ENCODE data around the gene FKBP5. TPM values are rescaled to one million over a fixed set of nuclear protein-coding genes. Genes with fewer than 3 reads are reported as not detected.

FKBP5 gene
- total and polyA plus RNA-seq, 9 of the 15 experiments (the other 6 are each of a cell fraction or from before 2014, with no cell fraction given): 32.7 to 151 (median 75.0) TPM

DNA sequence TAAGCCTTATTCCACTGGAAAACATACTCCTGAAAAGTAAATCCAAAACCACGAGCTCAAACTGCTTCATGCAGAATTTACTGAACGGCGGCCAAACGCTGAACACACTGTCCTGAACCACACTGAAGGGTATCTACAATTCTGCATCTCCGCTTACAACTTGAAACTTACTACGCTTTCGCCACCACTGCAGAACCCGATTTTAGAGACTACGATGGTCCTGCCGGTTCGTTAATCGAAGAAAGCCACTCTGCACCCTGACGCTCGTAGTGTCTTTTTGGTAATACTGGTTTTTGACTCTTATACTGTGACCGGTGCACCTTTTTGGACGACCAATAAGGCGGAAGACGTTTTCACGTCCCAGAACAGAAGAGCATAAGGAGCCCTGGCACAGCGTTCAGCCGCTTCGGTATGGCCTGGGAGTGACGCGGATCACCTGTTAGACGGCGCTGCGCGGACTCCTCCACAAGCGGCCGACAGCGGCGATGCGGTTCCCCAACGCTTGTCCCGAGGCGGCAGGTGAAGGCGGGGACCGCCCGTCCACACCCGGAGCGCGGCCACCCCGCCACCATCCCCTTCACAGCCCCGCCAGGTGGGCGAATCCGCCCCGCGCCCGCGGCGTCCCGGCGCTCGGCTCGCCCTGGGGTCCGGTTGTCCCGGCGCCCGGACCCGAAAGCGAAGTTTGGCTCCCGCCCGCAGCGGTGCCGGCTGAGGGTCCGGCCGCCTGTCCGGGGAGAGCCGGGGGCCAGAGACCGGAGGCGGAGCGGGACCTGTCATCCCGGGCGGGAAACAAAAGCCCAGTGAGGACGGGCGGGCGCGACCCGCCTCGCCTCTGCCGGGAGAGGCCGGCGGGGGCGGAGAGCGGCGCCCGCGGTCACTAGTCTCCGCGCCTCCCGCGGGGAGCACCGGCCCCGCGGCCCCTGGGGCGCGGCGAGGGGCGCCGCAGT is 784 bp downstream of the FKBP5 start (continued):
- TF ChIP-seq, protein P1, sequence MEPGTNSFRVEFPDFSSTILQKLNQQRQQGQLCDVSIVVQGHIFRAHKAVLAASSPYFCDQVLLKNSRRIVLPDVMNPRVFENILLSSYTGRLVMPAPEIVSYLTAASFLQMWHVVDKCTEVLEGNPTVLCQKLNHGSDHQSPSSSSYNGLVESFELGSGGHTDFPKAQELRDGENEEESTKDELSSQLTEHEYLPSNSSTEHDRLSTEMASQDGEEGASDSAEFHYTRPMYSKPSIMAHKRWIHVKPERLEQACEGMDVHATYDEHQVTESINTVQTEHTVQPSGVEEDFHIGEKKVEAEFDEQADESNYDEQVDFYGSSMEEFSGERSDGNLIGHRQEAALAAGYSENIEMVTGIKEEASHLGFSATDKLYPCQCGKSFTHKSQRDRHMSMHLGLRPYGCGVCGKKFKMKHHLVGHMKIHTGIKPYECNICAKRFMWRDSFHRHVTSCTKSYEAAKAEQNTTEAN (CRISPR knock-in tag; IDR thresholded peaks at IDR 0.05): no peak
- no peak for TF ChIP-seq ZNF77 (CRISPR knock-in tag; IDR thresholded peaks at IDR 0.05)
- TF ChIP-seq HMBOX1 (IDR thresholded peaks at IDR 0.05): peak; percentile 28; the same call in 1 of the 2 replicates
- TF ChIP-seq RBM34 (IDR thresholded peaks at IDR 0.05; ENCODE audit: borderline replicate concordance, insufficient read depth, low read length): 0 out of 2 replicates have a peak, but pooled peaks have one; percentile 39
- TF ChIP-seq BCOR (IDR thresholded peaks at IDR 0.05): peak; percentile 82
- no peak for TF ChIP-seq FOXA3 (CRISPR knock-in tag; conservative IDR thresholded peaks at IDR 0.05 in 1 of 2, IDR thresholded peaks at IDR 0.05 in 1 of 2)
- TF ChIP-seq, protein P2, sequence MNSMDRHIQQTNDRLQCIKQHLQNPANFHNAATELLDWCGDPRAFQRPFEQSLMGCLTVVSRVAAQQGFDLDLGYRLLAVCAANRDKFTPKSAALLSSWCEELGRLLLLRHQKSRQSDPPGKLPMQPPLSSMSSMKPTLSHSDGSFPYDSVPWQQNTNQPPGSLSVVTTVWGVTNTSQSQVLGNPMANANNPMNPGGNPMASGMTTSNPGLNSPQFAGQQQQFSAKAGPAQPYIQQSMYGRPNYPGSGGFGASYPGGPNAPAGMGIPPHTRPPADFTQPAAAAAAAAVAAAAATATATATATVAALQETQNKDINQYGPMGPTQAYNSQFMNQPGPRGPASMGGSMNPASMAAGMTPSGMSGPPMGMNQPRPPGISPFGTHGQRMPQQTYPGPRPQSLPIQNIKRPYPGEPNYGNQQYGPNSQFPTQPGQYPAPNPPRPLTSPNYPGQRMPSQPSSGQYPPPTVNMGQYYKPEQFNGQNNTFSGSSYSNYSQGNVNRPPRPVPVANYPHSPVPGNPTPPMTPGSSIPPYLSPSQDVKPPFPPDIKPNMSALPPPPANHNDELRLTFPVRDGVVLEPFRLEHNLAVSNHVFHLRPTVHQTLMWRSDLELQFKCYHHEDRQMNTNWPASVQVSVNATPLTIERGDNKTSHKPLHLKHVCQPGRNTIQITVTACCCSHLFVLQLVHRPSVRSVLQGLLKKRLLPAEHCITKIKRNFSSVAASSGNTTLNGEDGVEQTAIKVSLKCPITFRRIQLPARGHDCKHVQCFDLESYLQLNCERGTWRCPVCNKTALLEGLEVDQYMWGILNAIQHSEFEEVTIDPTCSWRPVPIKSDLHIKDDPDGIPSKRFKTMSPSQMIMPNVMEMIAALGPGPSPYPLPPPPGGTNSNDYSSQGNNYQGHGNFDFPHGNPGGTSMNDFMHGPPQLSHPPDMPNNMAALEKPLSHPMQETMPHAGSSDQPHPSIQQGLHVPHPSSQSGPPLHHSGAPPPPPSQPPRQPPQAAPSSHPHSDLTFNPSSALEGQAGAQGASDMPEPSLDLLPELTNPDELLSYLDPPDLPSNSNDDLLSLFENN (IDR thresholded peaks at IDR 0.05; ENCODE audit: low read depth in 2 of 2, low read length in 2 of 2): 0 out of 4 replicates have a peak, but pooled peaks of 1 of the 2 experiments have one; percentile 2
- TF ChIP-seq MCM5 (IDR thresholded peaks at IDR 0.05; ENCODE audit: low read depth): no peak
- TF ChIP-seq NR2F6 (CRISPR knock-in tag; IDR thresholded peaks at IDR 0.05): no peak; the same call in 1 of the 2 replicates
- TF ChIP-seq KAT2B (IDR thresholded peaks at IDR 0.05; ENCODE audit: low read depth, low read length): no peak
- no peak for TF ChIP-seq PHB (CRISPR knock-in tag; IDR thresholded peaks at IDR 0.05)
- no peak for TF ChIP-seq FOXK2 (conservative IDR thresholded peaks at IDR 0.05 in 1 of 2, IDR thresholded peaks at IDR 0.05 in 1 of 2; ENCODE audit: low read depth in 2 of 2)
- TF ChIP-seq MAFG (tag; conservative IDR thresholded peaks at IDR 0.05): no peak
- no peak for TF ChIP-seq STAT5B (CRISPR knock-in tag; IDR thresholded peaks at IDR 0.05)
- TF ChIP-seq POU5F1 (IDR thresholded peaks at IDR 0.05; ENCODE audit: borderline replicate concordance, low read depth, low read length, partially characterized antibody): no peak
- no peak for TF ChIP-seq MCM7 (IDR thresholded peaks at IDR 0.05)
- TF ChIP-seq TCF7 (IDR thresholded peaks at IDR 0.05; ENCODE audit: borderline replicate concordance): no peak
- TF ChIP-seq KAT8 (IDR thresholded peaks at IDR 0.05; ENCODE audit: low read depth): no peak
- no peak for TF ChIP-seq PYGO2 (tag; IDR thresholded peaks at IDR 0.05)
- peak; percentile 79 for TF ChIP-seq CREM (IDR thresholded peaks at IDR 0.05; ENCODE audit: low read depth)
